GM12865 (cell line): ENCODE results near the gene EPB41.

Experiments
- DNase-seq: peaks from one replicate; pipeline ENCODE4 v3.0.0; 2010; ENCODE audit warnings: low read depth
- H3K4me3 ChIP-seq: 2 replicates; pipeline ENCODE4 v1.5.1; 2011; ENCODE audit warnings: mild to moderate bottlenecking, low read depth, low read length, control low read depth
- TF ChIP-seq, protein P1 (sequence below): IDR thresholded peaks from 2 replicates; pipeline ENCODE4 v1.5.1; 2011; ENCODE audit warnings: low read length, control low read depth, low read depth, inconsistent platforms; ENCODE audit not compliant: insufficient read depth; ENCODE audit errors: missing control alignments

The EPB41 gene

DNA sequence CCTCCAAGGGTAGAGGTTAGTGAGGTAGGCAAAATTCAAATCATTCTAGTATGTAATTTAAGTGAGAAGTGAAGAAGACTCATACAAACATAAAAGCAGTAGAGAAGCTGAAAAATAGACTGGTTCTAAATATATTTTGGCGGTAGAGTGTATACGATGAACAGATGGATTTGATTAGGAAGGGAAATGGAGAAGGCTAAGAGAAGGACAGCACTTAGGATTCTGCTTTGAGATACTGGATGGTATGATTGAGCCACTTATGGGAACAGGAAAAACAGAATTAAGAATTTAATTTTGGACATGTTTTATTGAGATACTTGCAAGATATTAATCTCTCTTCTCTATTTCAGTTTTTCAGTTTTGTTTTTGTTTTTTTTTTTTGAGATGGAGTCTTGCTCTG is 60.1 kb downstream of the EPB41 start:
- TF ChIP-seq, protein P1, sequence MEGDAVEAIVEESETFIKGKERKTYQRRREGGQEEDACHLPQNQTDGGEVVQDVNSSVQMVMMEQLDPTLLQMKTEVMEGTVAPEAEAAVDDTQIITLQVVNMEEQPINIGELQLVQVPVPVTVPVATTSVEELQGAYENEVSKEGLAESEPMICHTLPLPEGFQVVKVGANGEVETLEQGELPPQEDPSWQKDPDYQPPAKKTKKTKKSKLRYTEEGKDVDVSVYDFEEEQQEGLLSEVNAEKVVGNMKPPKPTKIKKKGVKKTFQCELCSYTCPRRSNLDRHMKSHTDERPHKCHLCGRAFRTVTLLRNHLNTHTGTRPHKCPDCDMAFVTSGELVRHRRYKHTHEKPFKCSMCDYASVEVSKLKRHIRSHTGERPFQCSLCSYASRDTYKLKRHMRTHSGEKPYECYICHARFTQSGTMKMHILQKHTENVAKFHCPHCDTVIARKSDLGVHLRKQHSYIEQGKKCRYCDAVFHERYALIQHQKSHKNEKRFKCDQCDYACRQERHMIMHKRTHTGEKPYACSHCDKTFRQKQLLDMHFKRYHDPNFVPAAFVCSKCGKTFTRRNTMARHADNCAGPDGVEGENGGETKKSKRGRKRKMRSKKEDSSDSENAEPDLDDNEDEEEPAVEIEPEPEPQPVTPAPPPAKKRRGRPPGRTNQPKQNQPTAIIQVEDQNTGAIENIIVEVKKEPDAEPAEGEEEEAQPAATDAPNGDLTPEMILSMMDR, result no peak
- DNase-seq, result no peak
- H3K4me3 ChIP-seq, result no peak overlapping the region

DNA sequence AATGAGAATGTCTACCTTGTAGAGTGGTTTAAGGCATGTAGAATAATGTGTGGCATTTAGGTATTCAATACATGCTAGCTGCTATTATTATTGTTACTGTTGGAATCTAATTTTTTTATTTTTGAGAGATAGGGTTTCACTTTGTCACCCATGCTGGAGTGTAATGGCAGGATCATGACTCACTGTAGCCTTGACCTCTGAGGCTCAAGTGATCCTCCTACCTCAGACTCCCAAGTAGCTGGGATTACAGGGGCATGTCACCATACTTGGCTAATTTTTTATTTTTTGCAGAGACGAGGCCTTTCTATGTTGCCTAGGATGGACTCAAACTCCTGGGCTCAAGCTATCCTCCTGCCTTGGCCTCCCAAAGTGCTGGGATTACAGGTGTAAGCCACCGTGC is 61.9 kb downstream of the EPB41 start:
- TF ChIP-seq, protein P1, result no peak
- DNase-seq, result no peak
- H3K4me3 ChIP-seq, result no peak overlapping the region

DNA sequence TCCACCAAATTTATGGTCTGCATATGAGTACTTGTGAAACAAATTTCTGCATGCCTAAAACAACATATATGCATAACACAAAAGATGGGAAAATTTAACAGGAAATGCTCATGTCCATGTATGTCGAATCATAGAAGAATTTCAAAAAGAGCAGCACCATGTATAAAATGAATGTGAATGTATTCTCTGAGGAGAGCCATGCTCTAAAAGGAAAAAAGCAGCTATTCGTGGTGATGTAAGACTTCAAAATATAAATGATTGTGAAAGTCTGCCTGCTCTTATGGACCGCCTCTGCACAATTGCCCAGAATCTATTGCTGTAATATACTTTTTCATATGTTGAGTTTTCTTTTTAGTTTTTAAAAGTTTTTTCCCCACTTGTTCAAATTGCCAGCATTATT is 66.8 kb downstream of the EPB41 start:
- TF ChIP-seq, protein P1, result no peak
- H3K4me3 ChIP-seq, result no peak overlapping the region
- DNase-seq, result no peak

DNA sequence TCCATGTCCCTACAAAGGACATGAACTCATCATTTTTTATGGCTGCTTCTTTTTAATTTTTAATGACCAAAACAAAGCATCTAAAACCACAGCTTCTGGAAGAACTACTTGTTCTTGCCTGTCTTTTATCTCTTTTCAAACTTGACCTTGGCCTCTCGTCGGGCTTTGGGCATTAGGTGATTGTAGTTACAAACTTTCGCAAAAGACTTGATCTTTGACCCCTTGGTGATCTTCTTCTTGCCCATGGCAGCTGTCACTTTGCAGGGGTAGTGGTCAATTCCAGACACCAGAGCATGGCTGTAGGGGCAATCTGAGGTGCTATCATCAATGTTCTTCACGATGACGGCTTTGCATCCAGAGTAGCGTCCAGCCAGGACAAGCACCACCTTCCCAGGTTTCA is 67.8 kb downstream of the EPB41 start:
- TF ChIP-seq, protein P1, result no peak
- H3K4me3 ChIP-seq, result no peak overlapping the region
- no peak for DNase-seq

DNA sequence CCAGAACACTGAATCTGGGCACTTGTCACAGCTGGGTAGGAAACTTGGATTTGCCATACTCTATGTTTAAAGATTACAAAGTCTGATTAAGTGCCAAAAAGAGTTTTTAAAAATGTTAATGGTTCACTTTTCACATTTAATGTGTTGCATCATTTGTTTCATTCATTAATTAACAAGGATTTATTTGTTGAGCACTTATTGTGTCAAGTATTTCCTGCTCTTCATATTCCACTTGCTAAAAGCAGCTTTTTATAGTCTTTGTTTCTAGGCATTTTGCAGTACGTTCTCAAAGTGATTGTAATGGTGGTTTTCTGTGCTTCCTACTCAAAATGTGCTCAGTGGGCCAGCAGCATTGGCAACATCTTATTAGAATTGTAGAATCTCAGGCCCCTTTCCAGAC is 68.7 kb downstream of the EPB41 start:
- no peak overlapping the region for H3K4me3 ChIP-seq
- no peak for DNase-seq
- TF ChIP-seq, protein P1, result no peak

DNA sequence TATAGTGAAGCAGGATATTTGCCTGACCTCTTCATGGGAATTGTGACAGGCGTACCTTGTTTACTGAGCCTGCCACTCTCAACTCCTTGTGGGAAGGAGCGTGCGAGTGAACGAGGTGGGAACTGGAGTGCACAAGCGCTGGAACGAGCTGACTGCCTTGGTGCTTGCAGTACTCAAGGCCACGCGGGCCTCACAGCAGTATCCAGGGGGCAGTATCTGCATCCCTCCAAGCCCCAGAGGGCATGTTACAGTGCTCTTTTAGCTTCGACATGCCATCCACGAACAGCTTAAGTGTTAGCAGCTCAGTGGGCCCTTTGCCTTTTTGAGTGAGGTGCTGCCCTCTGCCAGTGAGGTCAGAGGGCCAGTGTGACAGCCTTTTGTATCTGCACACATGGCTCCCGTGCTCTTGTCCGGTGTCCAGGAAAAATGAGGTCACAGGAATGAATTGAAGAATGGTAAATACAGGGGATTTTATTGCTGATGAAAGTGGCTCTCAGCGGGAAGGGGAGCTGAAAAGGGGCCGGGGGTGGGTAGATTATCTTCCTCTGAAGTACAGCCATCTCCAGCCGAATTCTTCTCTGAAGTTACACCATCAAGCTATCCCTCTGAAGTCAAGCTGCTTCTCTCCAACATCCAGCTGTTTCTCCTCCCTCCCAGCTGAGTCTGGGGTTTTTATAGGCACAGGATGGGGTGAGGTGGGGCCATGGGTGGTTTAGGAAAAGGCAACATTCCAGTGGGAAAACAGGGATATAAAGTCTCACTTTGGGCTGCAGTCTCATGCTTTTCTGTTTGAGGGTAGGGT is 69.3 kb downstream of the EPB41 start:
- no peak overlapping the region for H3K4me3 ChIP-seq
- TF ChIP-seq, protein P1, result no peak
- peak; percentile 1 for DNase-seq

DNA sequence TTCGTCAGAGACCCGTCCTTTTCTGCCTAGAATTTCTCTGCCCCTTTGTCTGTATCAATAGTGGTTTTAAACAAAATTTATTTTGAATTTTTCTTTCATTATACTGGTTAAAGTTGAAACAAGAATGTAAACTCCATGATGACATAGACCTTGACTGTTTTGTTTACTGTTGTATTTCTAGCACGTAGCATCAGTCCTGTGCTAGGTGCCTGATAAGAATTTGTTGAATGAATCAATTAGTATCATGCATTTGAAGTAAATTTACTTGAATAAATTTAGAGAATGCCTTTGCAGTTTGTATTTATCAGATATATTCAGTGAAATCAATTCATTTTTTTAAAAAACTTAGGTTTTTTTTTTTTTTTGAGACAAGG is 69.9 kb downstream of the EPB41 start:
- no peak overlapping the region for H3K4me3 ChIP-seq
- DNase-seq, result no peak

More for the DNA sequence above, 69.9 kb downstream of the EPB41 start:
- TF ChIP-seq, protein P1, result no peak
